Osteocyte (in vitro differentiated cells): ENCODE measurements around the gene IFIT2. TPM values are rescaled to one million over a fixed set of nuclear protein-coding genes. Genes with fewer than 3 reads are reported as not detected.
A peak's percentile ranks its signal among the peaks of the same experiment; 100 is the strongest.
"Not testable (repeated sequence)": the region's sequence is repeated elsewhere in the genome, so short reads cannot be mapped to it uniquely, and the experiment has no call there.

Experiments used
- DNase-seq: peaks from one replicate; pipeline ENCODE4 v3.0.0; 2021; ENCODE audit warnings: mixed read lengths; ENCODE audit not compliant: unreplicated experiment; ENCODE audit errors: extremely low spot score
- H3K27ac Mint-ChIP-seq: one replicate; pipeline ENCODE4 v1.8.0; 2021; ENCODE audit warnings: mild to moderate bottlenecking, mixed read lengths; ENCODE audit not compliant: unreplicated experiment
- H3K27me3 Mint-ChIP-seq: one replicate; pipeline ENCODE4 v1.8.0; 2021; ENCODE audit warnings: mixed read lengths; ENCODE audit not compliant: unreplicated experiment
- H3K36me3 Mint-ChIP-seq: one replicate; pipeline ENCODE4 v1.8.0; 2021; ENCODE audit warnings: mixed read lengths; ENCODE audit not compliant: unreplicated experiment
- H3K4me1 Mint-ChIP-seq: one replicate; pipeline ENCODE4 v1.8.0; 2021; ENCODE audit warnings: mixed read lengths; ENCODE audit not compliant: unreplicated experiment
- H3K4me3 Mint-ChIP-seq: one replicate; pipeline ENCODE4 v1.8.0; 2021; ENCODE audit warnings: mild to moderate bottlenecking, moderate library complexity, mixed read lengths; ENCODE audit not compliant: unreplicated experiment
- H3K9me3 Mint-ChIP-seq: one replicate; pipeline ENCODE4 v1.8.0; 2021; ENCODE audit warnings: mixed read lengths; ENCODE audit not compliant: unreplicated experiment
- total RNA-seq: library from RNA; stranded (reverse); gene quantifications from 2 replicates; pipeline ENCODE4 v1.2.1, GENCODE V29; 2021
- TF ChIP-seq, protein P1 (sequence below): fragments of 200-600 bp; sonication (generic); IDR thresholded peaks from 2 replicates; pipeline ENCODE4 v1.5.0; 2021; ENCODE audit warnings: antibody characterized with exemption, mild to moderate bottlenecking, moderate library complexity

The IFIT2 gene
- total RNA-seq, 1 donor from 2014 or later = 8.8 TPM

DNA sequence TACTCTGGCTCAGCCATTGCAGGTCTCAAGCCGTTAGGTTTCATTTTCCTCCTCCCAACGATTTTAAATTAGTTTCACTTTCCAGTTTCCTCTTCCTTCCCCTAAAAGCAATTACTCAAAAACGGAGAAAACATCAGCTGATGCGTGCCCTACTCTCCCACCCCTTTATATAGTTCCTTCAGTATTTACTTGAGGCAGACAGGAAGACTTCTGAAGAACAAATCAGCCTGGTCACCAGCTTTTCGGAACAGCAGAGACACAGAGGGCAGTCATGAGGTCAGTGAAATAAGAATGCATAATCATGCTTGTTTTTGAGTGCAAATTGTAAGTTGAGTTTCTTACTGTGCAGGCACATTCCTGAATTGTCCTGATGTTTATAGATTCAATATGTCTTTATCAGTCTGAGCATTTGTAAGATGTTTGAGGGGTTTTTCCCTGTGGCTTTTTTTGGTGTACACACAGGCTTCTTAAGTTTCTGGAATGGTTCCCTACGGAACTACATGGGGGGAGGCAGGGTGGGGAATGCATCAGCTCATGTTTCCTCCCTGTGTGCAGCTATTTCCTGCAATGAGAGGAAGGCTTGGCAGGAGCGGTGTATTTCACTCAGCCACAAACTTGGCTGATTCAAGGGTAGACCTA is 26.1 kb downstream of the IFIT2 start, which contains the start of gene IFIT3:
Gene IFIT3, plus strand, starts transcription at position 195 of the 639 bp plus-strand sequence. Its CDS starts 77 bp downstream, at position 272.
- no peak for DNase-seq
- H3K36me3 Mint-ChIP-seq = peaks cover 2% of the 10 kb centered on the region
- peak within 1 kb of the TSS; percentile 86 for H3K4me3 Mint-ChIP-seq
- peak within 1 kb of the TSS; percentile 99 for H3K27ac Mint-ChIP-seq
- TF ChIP-seq, protein P1, sequence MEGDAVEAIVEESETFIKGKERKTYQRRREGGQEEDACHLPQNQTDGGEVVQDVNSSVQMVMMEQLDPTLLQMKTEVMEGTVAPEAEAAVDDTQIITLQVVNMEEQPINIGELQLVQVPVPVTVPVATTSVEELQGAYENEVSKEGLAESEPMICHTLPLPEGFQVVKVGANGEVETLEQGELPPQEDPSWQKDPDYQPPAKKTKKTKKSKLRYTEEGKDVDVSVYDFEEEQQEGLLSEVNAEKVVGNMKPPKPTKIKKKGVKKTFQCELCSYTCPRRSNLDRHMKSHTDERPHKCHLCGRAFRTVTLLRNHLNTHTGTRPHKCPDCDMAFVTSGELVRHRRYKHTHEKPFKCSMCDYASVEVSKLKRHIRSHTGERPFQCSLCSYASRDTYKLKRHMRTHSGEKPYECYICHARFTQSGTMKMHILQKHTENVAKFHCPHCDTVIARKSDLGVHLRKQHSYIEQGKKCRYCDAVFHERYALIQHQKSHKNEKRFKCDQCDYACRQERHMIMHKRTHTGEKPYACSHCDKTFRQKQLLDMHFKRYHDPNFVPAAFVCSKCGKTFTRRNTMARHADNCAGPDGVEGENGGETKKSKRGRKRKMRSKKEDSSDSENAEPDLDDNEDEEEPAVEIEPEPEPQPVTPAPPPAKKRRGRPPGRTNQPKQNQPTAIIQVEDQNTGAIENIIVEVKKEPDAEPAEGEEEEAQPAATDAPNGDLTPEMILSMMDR = no peak
- peaks cover 60% of the 10 kb centered on the region for H3K4me1 Mint-ChIP-seq
- peaks cover 8% of the 10 kb centered on the region for H3K9me3 Mint-ChIP-seq
- no peaks in the 10 kb centered on the region for H3K27me3 Mint-ChIP-seq

DNA sequence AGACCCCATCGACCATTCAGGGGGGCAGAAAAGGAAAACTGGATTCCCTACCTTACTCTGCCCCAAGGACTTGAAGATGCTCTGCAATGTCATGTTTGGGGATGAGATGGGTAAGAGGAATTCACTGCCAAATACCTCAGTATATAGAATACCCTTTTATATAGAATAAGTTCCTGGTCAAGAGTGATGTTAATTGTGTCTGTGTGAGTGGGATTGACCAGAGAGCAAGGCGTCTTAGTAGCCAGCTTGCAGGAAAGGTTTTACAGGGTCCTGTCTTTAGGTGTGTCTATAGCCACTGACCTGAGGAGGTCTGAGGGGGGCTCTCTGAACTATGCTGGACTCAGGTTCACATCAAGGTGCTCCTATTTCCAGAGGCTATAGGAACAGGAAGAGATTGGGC is 27.3 kb downstream of the IFIT2 start:
- DNase-seq = no peak
- Mint-ChIP-seq H3K4me3 (peak overlapping the region; percentile 86), H3K4me1 (peaks cover 72% of the 10 kb centered on the region), H3K27ac (peak overlapping the region; percentile 99), H3K36me3 (peaks cover 2% of the 10 kb centered on the region), H3K27me3 (no peaks in the 10 kb centered on the region), H3K9me3 (peaks cover 3% of the 10 kb centered on the region)
- TF ChIP-seq, protein P1 = no peak

DNA sequence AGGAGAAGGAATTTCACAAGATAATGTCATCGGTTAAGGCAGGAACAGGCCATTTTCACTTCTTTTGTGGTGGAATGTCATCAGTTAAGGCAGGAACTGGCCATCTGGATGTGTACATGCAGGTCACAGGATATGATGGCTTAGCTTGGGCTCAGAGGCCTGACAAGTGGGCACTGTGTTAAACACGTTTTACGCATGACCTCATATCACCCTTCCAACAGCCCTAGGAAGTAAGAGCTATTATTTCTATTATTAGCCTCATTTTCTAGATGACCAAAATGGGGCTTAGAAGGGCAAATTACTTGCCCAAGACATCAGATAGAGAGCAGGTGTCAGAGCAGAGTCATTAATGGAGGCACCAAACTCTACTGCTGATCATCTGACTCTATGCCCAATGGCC is 28.2 kb downstream of the IFIT2 start:
- not testable (repeated sequence) for H3K27ac Mint-ChIP-seq, H3K27me3 Mint-ChIP-seq
- H3K4me1 Mint-ChIP-seq = peaks cover 72% of the 10 kb centered on the region

DNA sequence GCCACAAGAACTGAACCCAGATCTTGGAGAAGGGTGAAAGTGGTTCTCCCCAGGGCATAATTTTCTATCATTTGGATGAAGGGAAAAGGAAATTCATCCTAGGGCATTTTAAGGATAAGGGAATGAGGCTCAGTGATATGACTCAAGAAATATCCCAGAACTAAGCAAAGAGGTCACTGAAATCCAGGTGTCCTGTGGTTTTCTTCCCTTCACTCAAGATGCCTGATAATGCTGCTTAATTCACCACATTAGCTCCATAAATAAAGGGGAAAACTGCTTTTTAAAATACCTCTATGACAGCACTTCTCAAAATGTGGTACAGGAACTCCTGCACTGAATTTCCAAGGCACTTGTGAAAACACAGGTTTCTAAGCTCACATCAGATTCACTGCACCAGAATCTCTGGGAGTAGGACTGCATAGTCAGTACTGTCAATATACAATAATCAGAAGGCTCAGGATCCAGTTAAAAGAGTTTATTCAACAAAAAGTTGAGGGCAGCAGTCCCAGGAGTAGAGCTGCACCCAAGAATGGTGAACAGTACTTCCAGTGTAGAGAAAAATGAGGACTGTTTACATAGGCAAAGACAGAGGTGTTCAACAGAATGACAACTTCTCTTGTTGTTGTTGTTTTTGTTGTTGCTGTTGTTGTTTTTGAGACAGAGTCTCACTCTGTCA is 28.8 kb downstream of the IFIT2 start:
- Mint-ChIP-seq H3K27me3 (no peaks in the 10 kb centered on the region), H3K4me3 (no peak overlapping the region), H3K9me3 (no peaks in the 10 kb centered on the region), H3K36me3 (no peaks in the 10 kb centered on the region), H3K27ac (peak overlapping the region; percentile 61), H3K4me1 (peaks cover 72% of the 10 kb centered on the region)
- no peak for DNase-seq
- TF ChIP-seq, protein P1 = no peak

More for the DNA sequence above, 28.2 kb downstream of the IFIT2 start:
- H3K9me3 Mint-ChIP-seq, H3K36me3 Mint-ChIP-seq, DNase-seq: not testable (repeated sequence)
- H3K4me3 Mint-ChIP-seq = peak overlapping the region; percentile 23

DNA sequence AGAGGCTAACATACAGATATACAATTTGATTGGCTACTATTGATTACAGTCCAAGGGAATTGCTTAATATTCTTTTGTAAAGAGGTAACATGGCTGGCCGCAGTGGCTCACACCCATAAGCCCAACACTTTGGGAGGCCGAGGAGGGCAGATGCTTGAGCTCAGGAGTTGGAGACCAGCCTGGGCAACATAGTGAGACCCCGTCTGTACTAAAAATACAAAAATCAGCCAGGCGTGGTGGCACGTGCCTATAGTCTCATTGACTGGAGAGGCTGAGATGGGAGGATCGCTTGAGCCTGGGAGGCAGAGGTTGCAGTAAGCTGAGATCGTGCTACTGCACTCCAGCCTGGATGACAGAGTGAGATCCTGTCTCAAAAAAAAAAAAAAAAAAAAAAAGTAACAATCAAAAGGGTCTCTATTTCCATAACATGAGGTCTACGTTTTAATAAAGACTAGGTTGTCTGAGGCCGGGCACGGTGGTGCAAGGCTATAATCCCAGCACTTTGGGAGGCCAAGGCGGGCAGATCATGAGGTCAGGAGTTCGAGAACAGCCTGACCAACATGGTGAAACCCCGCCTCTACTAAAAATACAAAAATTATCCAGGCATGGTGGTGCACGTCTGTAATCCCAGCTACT is 29.8 kb downstream of the IFIT2 start:
- Mint-ChIP-seq H3K4me3 (peak overlapping the region; percentile 74), H3K4me1 (peaks cover 67% of the 10 kb centered on the region), H3K27ac (peak overlapping the region; percentile 89)
- H3K27me3 Mint-ChIP-seq, H3K9me3 Mint-ChIP-seq, H3K36me3 Mint-ChIP-seq, DNase-seq: not testable (repeated sequence)
